ENCODE measurements around the gene LRP3. TPM values are rescaled to one million over a fixed set of nuclear protein-coding genes. Genes with fewer than 3 reads are reported as not detected.

The LRP3 gene
- total RNA-seq, 1 experiment from 2014 or later, result 29.0 TPM

GRCh38 chr19:33235269-33235995 is 41.3 kb downstream of the LRP3 start:
- DNase-seq (ENCODE audit: low read depth, low spot score) (peak; percentile 57), ATAC-seq (peak; percentile 88)
- Histone ChIP-seq H3K4me2 (ENCODE audit: low read length) (peak overlapping the region; percentile 24), H3K9me2 (ENCODE audit: insufficient read depth) (no peaks in the 10 kb centered on the region), H3K79me2 (ENCODE audit: insufficient read depth, low read length) (no peaks in the 10 kb centered on the region), H3K4me1 (ENCODE audit: control insufficient read depth in 1 of 2, insufficient read depth in 2 of 2, low read length in 2 of 2) (peaks cover 0 to 3% of the 10 kb centered on the region in 2 experiments; a peak in 1 of 4 replicates), H3K27me3 (ENCODE audit: insufficient read depth, low read length) (no peaks in the 10 kb centered on the region), H3K4me3 (replicated peaks in 1 of 2; ENCODE audit: low read depth in 1 of 2, low read length in 2 of 2) (no peak overlapping the region), H2AFZ (ENCODE audit: low read depth, low read length, poor library complexity, severe bottlenecking) (peak overlapping the region; percentile 3), H3K9me3 (ENCODE audit: control insufficient read depth in 1 of 2, insufficient read depth in 1 of 2, low read depth in 1 of 2, low read length in 2 of 2) (no peaks in the 10 kb centered on the region; a peak in 1 of 4 replicates), H3K27ac (ENCODE audit: low read depth, low read length) (no peak overlapping the region), H4K20me1 (ENCODE audit: insufficient read depth) (no peaks in the 10 kb centered on the region), H3K36me3 (ENCODE audit: control insufficient read depth in 1 of 2, insufficient read depth in 2 of 2, low read length in 2 of 2) (no peaks in the 10 kb centered on the region), H3K9ac (ENCODE audit: low read length) (no peak overlapping the region)
- ChIA-PET POLR2A (no interaction called here), CTCF (interaction anchor here (0.7 to 3.1 kb wide), 17 partner anchors 8 to 543 kb away, joined by 3 to 20 read pairs (median 4); no protein-coding TSS in a partner anchor), RAD21 (ENCODE audit: low non-redundant PET in 1 of 2, low total read pairs in 2 of 2, uncharacterized antibody in 2 of 2, unreplicated experiment in 2 of 2) (interaction anchor here (0.6 to 2.5 kb wide), 5 partner anchors 137 to 181 kb away, joined by 3 to 8 read pairs (median 4); no protein-coding TSS in a partner anchor)
- TF ChIP-seq, protein P1, sequence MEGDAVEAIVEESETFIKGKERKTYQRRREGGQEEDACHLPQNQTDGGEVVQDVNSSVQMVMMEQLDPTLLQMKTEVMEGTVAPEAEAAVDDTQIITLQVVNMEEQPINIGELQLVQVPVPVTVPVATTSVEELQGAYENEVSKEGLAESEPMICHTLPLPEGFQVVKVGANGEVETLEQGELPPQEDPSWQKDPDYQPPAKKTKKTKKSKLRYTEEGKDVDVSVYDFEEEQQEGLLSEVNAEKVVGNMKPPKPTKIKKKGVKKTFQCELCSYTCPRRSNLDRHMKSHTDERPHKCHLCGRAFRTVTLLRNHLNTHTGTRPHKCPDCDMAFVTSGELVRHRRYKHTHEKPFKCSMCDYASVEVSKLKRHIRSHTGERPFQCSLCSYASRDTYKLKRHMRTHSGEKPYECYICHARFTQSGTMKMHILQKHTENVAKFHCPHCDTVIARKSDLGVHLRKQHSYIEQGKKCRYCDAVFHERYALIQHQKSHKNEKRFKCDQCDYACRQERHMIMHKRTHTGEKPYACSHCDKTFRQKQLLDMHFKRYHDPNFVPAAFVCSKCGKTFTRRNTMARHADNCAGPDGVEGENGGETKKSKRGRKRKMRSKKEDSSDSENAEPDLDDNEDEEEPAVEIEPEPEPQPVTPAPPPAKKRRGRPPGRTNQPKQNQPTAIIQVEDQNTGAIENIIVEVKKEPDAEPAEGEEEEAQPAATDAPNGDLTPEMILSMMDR (IDR thresholded peaks at IDR 0.05 in 2 of 3, conservative IDR thresholded peaks at IDR 0.05 in 1 of 3; ENCODE audit: borderline replicate concordance in 1 of 3, insufficient read depth in 1 of 3, low read depth in 2 of 3, low read length in 2 of 3), result peak; percentile 79 to 93 (median 92)
- TF ChIP-seq SIN3A (IDR thresholded peaks at IDR 0.05; ENCODE audit: low read depth), result no peak
- TF ChIP-seq RAD21 (IDR thresholded peaks at IDR 0.05; ENCODE audit: low read depth), result peak; percentile 77
- intact Hi-C loops (cut with micrococcal nuclease), result loop anchor here (1.0 kb wide), 1 partner anchor 172 kb away; no protein-coding TSS in a partner anchor
- no TSS peak for BruUV-seq (replicated peaks)

GRCh38 chr19:33235996-33236350 is 41.8 kb downstream of the LRP3 start:
- Histone ChIP-seq H3K27ac (ENCODE audit: low read depth, low read length) (no peak overlapping the region), H4K20me1 (ENCODE audit: insufficient read depth) (no peaks in the 10 kb centered on the region), H3K9ac (ENCODE audit: low read length) (no peak overlapping the region), H3K4me2 (ENCODE audit: low read length) (no peak overlapping the region), H3K79me2 (ENCODE audit: insufficient read depth, low read length) (no peaks in the 10 kb centered on the region), H3K9me2 (ENCODE audit: insufficient read depth) (no peaks in the 10 kb centered on the region), H3K4me1 (ENCODE audit: control insufficient read depth in 1 of 2, insufficient read depth in 2 of 2, low read length in 2 of 2) (peaks cover 0 to 6% of the 10 kb centered on the region in 2 experiments; a peak in 2 of 4 replicates), H2AFZ (ENCODE audit: low read depth, low read length, poor library complexity, severe bottlenecking) (no peak overlapping the region), H3K4me3 (replicated peaks in 1 of 2; ENCODE audit: low read depth in 1 of 2, low read length in 2 of 2) (no peak overlapping the region), H3K9me3 (ENCODE audit: control insufficient read depth in 1 of 2, insufficient read depth in 1 of 2, low read depth in 1 of 2, low read length in 2 of 2) (no peaks in the 10 kb centered on the region; a peak in 1 of 4 replicates), H3K36me3 (ENCODE audit: control insufficient read depth in 1 of 2, insufficient read depth in 2 of 2, low read length in 2 of 2) (no peaks in the 10 kb centered on the region), H3K27me3 (ENCODE audit: insufficient read depth, low read length) (no peaks in the 10 kb centered on the region)
- POLR2A ChIA-PET, result no interaction called here
- intact Hi-C loops (cut with micrococcal nuclease), result loop anchor here (1.0 kb wide), 1 partner anchor 171 kb away; no protein-coding TSS in a partner anchor
- ATAC-seq (no peak), DNase-seq (ENCODE audit: low read depth, low spot score) (no peak)
- CTCF ChIA-PET, result interaction anchor here (1.1 to 3.1 kb wide), 9 partner anchors 8 to 542 kb away, joined by 3 to 20 read pairs (median 4); no protein-coding TSS in a partner anchor
- TF ChIP-seq, protein P2, sequence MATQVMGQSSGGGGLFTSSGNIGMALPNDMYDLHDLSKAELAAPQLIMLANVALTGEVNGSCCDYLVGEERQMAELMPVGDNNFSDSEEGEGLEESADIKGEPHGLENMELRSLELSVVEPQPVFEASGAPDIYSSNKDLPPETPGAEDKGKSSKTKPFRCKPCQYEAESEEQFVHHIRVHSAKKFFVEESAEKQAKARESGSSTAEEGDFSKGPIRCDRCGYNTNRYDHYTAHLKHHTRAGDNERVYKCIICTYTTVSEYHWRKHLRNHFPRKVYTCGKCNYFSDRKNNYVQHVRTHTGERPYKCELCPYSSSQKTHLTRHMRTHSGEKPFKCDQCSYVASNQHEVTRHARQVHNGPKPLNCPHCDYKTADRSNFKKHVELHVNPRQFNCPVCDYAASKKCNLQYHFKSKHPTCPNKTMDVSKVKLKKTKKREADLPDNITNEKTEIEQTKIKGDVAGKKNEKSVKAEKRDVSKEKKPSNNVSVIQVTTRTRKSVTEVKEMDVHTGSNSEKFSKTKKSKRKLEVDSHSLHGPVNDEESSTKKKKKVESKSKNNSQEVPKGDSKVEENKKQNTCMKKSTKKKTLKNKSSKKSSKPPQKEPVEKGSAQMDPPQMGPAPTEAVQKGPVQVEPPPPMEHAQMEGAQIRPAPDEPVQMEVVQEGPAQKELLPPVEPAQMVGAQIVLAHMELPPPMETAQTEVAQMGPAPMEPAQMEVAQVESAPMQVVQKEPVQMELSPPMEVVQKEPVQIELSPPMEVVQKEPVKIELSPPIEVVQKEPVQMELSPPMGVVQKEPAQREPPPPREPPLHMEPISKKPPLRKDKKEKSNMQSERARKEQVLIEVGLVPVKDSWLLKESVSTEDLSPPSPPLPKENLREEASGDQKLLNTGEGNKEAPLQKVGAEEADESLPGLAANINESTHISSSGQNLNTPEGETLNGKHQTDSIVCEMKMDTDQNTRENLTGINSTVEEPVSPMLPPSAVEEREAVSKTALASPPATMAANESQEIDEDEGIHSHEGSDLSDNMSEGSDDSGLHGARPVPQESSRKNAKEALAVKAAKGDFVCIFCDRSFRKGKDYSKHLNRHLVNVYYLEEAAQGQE (IDR thresholded peaks at IDR 0.05; ENCODE audit: low read depth), result no peak
- TF ChIP-seq TCF7L2 (IDR thresholded peaks at IDR 0.05; ENCODE audit: borderline replicate concordance, extremely low read depth, insufficient read depth, insufficient read length), result no peak
- no peak for TF ChIP-seq SIN3A (IDR thresholded peaks at IDR 0.05; ENCODE audit: low read depth)
- TF ChIP-seq CBX3 (IDR thresholded peaks at IDR 0.05; ENCODE audit: low read depth), result no peak
- no peak for TF ChIP-seq RAD21 (IDR thresholded peaks at IDR 0.05; ENCODE audit: low read depth)
- no peak for TF ChIP-seq SRF (IDR thresholded peaks at IDR 0.05; ENCODE audit: low read depth)
- TF ChIP-seq FOSL1 (IDR thresholded peaks at IDR 0.05; ENCODE audit: low read depth), result no peak
- no peak for TF ChIP-seq SP1 (IDR thresholded peaks at IDR 0.05; ENCODE audit: low read depth)
- TF ChIP-seq EGR1 (IDR thresholded peaks at IDR 0.05; ENCODE audit: low read depth), result no peak
- TF ChIP-seq ELF1 (IDR thresholded peaks at IDR 0.05; ENCODE audit: borderline replicate concordance, low read depth), result no peak
- no TSS peak for BruUV-seq (replicated peaks)
- RAD21 ChIA-PET (ENCODE audit: low non-redundant PET in 1 of 2, low total read pairs in 2 of 2, uncharacterized antibody in 2 of 2, unreplicated experiment in 2 of 2), result interaction anchor here in 1 of 2 experiments (2.5 kb wide), 1 partner anchor 171 kb away, joined by 8 read pairs; no protein-coding TSS in a partner anchor

Data from HCT116 (cell line).